GM20000 (cell line): Measurements from ENCODE around the gene MATN1.

Experiments
- DNase-seq: peaks from one replicate; pipeline ENCODE4 v3.0.0; 2012; ENCODE audit warnings: low spot score
- CTCF ChIP-seq: IDR thresholded peaks from 2 replicates; pipeline ENCODE4 v1.5.1; 2012; ENCODE audit warnings: mild to moderate bottlenecking, control low read depth; ENCODE audit errors: extremely low read depth, missing control alignments

MATN1 gene

GRCh38 chr1:30721341-30721793 is 2.0 kb downstream of the MATN1 start:
- no peak for DNase-seq
- TF ChIP-seq CTCF = no peak

DNA sequence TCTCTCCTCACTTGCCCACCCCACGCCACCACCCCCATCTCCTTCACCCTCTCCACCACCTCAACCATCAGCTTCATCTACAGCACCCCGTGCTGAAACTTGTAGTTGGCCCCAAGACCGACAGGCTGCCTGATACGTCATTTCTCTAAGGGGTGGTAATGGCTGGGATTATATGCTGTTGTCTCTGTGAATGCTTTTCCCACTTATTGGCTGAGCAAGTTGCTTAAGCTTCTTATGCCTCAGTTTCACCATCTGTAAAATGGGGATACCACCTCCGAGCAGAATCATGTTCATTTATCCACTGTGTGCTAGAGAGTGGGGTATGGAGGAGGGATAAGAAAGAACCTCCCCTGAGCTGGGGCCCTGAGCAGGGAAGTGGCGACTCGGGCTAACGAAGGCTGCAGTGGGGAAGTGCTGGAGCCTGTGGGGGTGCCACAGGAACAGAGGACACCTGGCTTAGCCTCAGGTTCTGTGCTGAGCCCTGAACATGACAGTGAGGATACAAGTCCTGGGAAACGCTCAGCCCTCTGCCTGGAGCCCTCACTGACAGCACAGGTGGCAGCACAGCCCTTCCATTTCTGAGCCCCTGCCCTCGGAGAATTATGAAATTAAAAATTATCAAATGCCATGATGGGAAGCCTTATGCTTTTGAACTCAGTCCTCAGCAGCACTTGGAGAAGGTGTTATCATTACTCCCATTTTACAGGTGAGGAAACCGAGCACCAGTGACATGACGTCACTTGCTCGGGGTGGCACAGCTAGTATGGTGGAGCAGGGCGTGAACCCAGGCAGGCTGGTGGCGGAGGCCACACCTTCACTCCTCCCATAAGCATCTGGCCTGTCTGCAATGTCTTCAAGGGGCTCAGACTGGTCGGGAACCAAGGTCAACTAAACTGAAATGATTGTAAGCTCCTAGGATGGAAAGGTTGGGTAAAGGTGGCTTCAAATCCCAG is 2.8 kb downstream of the MATN1 start:
- DNase-seq = no peak
- no peak for TF ChIP-seq CTCF

GRCh38 chr1:30719406-30720270 is 3.7 kb downstream of the MATN1 start:
- TF ChIP-seq CTCF = no peak
- no peak for DNase-seq

DNA sequence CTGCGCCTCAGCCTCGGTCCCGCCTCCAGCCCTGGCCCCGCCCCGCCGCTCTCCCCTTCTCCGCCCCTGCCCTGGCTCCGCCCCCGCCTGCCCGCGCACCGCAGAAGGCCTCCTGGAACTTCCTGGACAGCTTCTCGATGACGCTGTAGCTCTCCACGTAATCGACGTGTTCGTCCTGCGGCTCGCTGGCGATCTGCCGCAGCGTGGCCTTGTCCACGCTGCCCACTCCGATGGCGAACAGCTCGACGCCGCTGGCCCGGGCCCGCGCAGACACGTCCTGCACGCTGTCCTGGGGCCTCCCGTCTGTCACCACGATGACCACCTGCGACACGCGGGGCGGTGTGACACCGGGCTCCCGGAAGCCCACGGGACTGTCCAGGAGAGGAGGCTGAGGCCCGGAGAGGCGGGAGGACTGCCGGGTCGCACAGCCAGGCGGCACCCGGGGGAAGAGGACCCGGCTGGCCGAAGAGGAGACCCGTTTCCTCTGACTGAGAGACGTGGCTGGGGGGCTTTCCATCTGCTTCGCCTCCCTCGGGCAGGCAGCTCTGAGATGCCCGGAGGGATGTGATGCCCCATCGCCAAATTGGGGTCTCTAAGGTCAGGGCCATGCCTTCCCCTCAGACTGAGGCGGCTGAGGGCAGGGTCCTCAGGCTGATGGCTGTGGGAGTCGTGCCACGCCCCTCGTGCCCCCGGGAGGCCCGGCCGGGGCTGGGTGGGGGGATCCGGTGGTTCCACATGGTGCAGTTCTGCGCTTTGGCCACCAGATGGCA is 4.6 kb downstream of the MATN1 start:
- DNase-seq = peak; percentile 76
- peak; percentile 82 for TF ChIP-seq CTCF

- TF ChIP-seq CTCF = no peak
- peak; percentile 95 for DNase-seq
Measured at GRCh38 chr1:30718091-30718635, 5.2 kb downstream of the MATN1 start.

- TF ChIP-seq CTCF = no peak
- no peak for DNase-seq
Measured at GRCh38 chr1:30716646-30717045, 6.7 kb downstream of the MATN1 start.
